ENCODE data around the gene CLCN4.

GRCh38 chrX:10233696-10234095 lies 76.9 kb downstream of the CLCN4 start:
- TF ChIP-seq CTCF (IDR thresholded peaks at IDR 0.05) = no peak
- TF ChIP-seq POLR2A (IDR thresholded peaks at IDR 0.05) = no peak

Measured in lower leg skin (tissue), 3 donors.